K562 (cell line): Measurements from ENCODE around the gene GNG14. TPM values are rescaled to one million over a fixed set of nuclear protein-coding genes. Genes with fewer than 3 reads are reported as not detected.

Experiments used
- ATAC-seq: fragments of 200-7000 bp; cut with Tn5 transposase; 3 replicates; pipeline ENCODE4 v1.9.1; 2020; ENCODE audit warnings: moderate library complexity
- BruUV-seq: library from RNA; stranded (reverse); fragments of 400-500 nt; replicated peaks from 2 replicates; lab custom pipeline; 2021; lab: Mats Ljungman, UMichigan
- CTCF ChIA-PET: fragments of 300-600 bp; formaldehyde crosslinking; extraction: SDS; loops from one replicate; lab custom pipeline; 2021; ENCODE audit warnings: low intra/inter-chr PET ratio; lab: Yijun Ruan, JAX
- POLR2A ChIA-PET: fragments of 300-600, 350-650 bp; sonication (Branson Sonifier 250); formaldehyde crosslinking; extraction: SDS; loops from one replicate; lab custom pipeline; 2021; ENCODE audit warnings: antibody characterized with exemption, inconsistent platforms; lab: Yijun Ruan, JAX
- DNase-seq, 4 experiments: peaks; one replicate each; pipeline versions ENCODE4 v3.0.0 to v3.0.0-alpha.2; 2011 to 2018; ENCODE audit warnings: low spot score in 3 of 4, mixed read lengths in 3 of 4; ENCODE audit errors: extremely low read depth in 1 of 4
- FAIRE-seq: peaks from 2 replicates; lab custom pipeline; 2011; peaks lifted over from hg19 to GRCh38; lab: Jason Lieb, UNC
- H2AFZ ChIP-seq: 2 replicates; pipeline ENCODE4 v1.6.0; 2011; ENCODE audit warnings: low read depth, low read length, control low read depth, inconsistent platforms
- H3K27ac ChIP-seq: fragments of 200-600 bp; 3 replicates; pipeline ENCODE4 v1.8.0; 2011; ENCODE audit warnings: low read depth, mild to moderate bottlenecking, control low read depth, inconsistent platforms, low read length, moderate library complexity, mixed read lengths; ENCODE audit errors: extremely low read depth
- H3K27me3 ChIP-seq, 2 experiments: fragments of 300-600 bp in 1 of 2; 2 replicates in 1 of 2; 3 replicates in 1 of 2; pipeline versions ENCODE4 v1.6.0 to v1.8.0; 2011; ENCODE audit warnings: inconsistent platforms in 2 of 2, low read length in 2 of 2, mild to moderate bottlenecking in 1 of 2, mixed read lengths in 1 of 2, moderate library complexity in 1 of 2; ENCODE audit not compliant: control insufficient read depth in 2 of 2, insufficient read depth in 2 of 2
- H3K36me3 ChIP-seq: fragments of 300-600 bp; 3 replicates; pipeline ENCODE4 v1.8.0; 2011; ENCODE audit warnings: mild to moderate bottlenecking, low read length, inconsistent platforms; ENCODE audit not compliant: control insufficient read depth, insufficient read depth
- H3K4me1 ChIP-seq, 2 experiments: fragments of 200-600 bp in 1 of 2; replicated peaks in 1 of 2; 2 replicates in 1 of 2; 3 replicates in 1 of 2; pipeline versions ENCODE4 v1.5.1 to v1.8.0; 2011; ENCODE audit warnings: inconsistent platforms in 2 of 2, low read length in 2 of 2, mild to moderate bottlenecking in 1 of 2, mixed read lengths in 1 of 2, moderate library complexity in 1 of 2; ENCODE audit not compliant: control insufficient read depth in 2 of 2, insufficient read depth in 2 of 2
- H3K4me2 ChIP-seq: 2 replicates; pipeline ENCODE4 v1.6.1; 2011; ENCODE audit warnings: low read length, control low read depth, inconsistent platforms, mixed read lengths; ENCODE audit not compliant: insufficient read depth
- H3K4me3 ChIP-seq: fragments of 200-600 bp; sonication (generic), shearing (Covaris generic); 2 replicates; pipeline ENCODE4 v1.5.1; 2016; ENCODE audit warnings: control low read depth, inconsistent platforms
- H3K79me2 ChIP-seq: fragments of 200-600 bp; 3 replicates; pipeline ENCODE4 v1.8.0; 2011; ENCODE audit warnings: low read length, inconsistent platforms; ENCODE audit not compliant: control insufficient read depth, insufficient read depth
- H3K9ac ChIP-seq, 2 experiments: 2 replicates each; pipeline versions ENCODE4 v1.6.0 to v1.6.1; 2011; ENCODE audit warnings: low read depth in 2 of 2, low read length in 2 of 2, control low read depth in 1 of 2, inconsistent platforms in 1 of 2, mild to moderate bottlenecking in 1 of 2, mixed read lengths in 1 of 2; ENCODE audit not compliant: insufficient read depth in 1 of 2
- H3K9me1 ChIP-seq: one replicate; pipeline ENCODE4 v1.6.0; 2011; ENCODE audit warnings: inconsistent platforms, mild to moderate bottlenecking, low read length, moderate library complexity; ENCODE audit not compliant: control insufficient read depth, insufficient read depth
- H3K9me3 ChIP-seq: replicated peaks from 2 replicates; pipeline ENCODE4 v1.5.1; 2011; ENCODE audit warnings: low read depth, low read length, inconsistent platforms; ENCODE audit not compliant: control insufficient read depth, insufficient read depth
- H4K20me1 ChIP-seq: replicated peaks from 2 replicates; pipeline ENCODE4 v1.6.1; 2011; ENCODE audit warnings: low read length, inconsistent platforms, mixed read lengths; ENCODE audit not compliant: control insufficient read depth, insufficient read depth
- BCL6 ChIP-seq: fragments of 250-450 bp; sonication (Bioruptor Pico); IDR thresholded peaks from 2 replicates; pipeline ENCODE4 v1.4.0; 2020
- CHD1 ChIP-seq: fragments of 200-600 bp; sonication (generic); IDR thresholded peaks from one replicate; pipeline ENCODE4 v1.6.1; 2012; ENCODE audit warnings: mild to moderate bottlenecking, moderate library complexity, low read length, inconsistent platforms
- FIP1L1 ChIP-seq: fragments of 200-400 bp; formaldehyde crosslinking; IDR thresholded peaks from 2 replicates; pipeline ENCODE4 v1.6.1; 2018; ENCODE audit warnings: mild to moderate bottlenecking, low read depth, low read length; ENCODE audit not compliant: poor library complexity, severe bottlenecking
- FOXO4 ChIP-seq: fragments of 450-650 bp; formaldehyde crosslinking; IDR thresholded peaks from 2 replicates; pipeline ENCODE4 v1.4.0; 2020; ENCODE audit warnings: mild to moderate bottlenecking, moderate library complexity
- GATAD2B ChIP-seq: fragments of 450-650 bp; IDR thresholded peaks from 2 replicates; pipeline ENCODE4 v1.6.1; 2017; ENCODE audit warnings: mild to moderate bottlenecking, borderline replicate concordance
- HOMEZ ChIP-seq: fragments of 250-450 bp; sonication (Bioruptor Pico); IDR thresholded peaks from 2 replicates; pipeline ENCODE4 v1.4.0; 2020; ENCODE audit warnings: mild to moderate bottlenecking, moderate library complexity
- KAT8 ChIP-seq: fragments of 450-650 bp; IDR thresholded peaks from 2 replicates; pipeline ENCODE4 v1.6.1; 2016; ENCODE audit warnings: low read depth, mild to moderate bottlenecking
- POU5F1 ChIP-seq: fragments of 150-350 bp; IDR thresholded peaks from 2 replicates; pipeline ENCODE4 v1.6.1; 2014; ENCODE audit warnings: borderline replicate concordance, low read length, low read depth, mild to moderate bottlenecking; ENCODE audit not compliant: partially characterized antibody
- TOE1 ChIP-seq, 2 experiments: fragments of 450-650 bp in 1 of 2; sonication (generic) in 1 of 2; formaldehyde crosslinking in 1 of 2; IDR thresholded peaks; 2 replicates each; pipeline versions ENCODE4 v1.7.1 to v1.8.0; 2016 to 2022; ENCODE audit warnings: borderline replicate concordance in 2 of 2, mild to moderate bottlenecking in 2 of 2, antibody characterized with exemption in 1 of 2, inconsistent platforms in 1 of 2, low read depth in 1 of 2, missing genetic modification reagents in 1 of 2, moderate library complexity in 1 of 2
- USF2 ChIP-seq: sonication (generic); formaldehyde crosslinking; IDR thresholded peaks from 2 replicates; pipeline ENCODE4 v1.5.0; 2020; ENCODE audit warnings: missing genetic modification reagents
- ZNF436 ChIP-seq: fragments of 250-450, 450-650 bp; sonication (Bioruptor Pico); formaldehyde crosslinking; IDR thresholded peaks from 2 replicates; pipeline ENCODE4 v1.7.0; 2020; ENCODE audit warnings: mild to moderate bottlenecking
- WGBS: fragments of 100-300 bp; shearing (Covaris generic); methylation state at CpG from one replicate; pipeline ENCODE4 v1.1.6; 2016; ENCODE audit warnings: low coverage, mixed read lengths; ENCODE audit not compliant: insufficient coverage; ENCODE audit errors: missing lambda C conversion rate; 5-methylcytosine and 5-hydroxymethylcytosine counted together
- in situ Hi-C: fragments of 300-500 bp; cut with MboI; formaldehyde crosslinking; loops from 4 replicates; pipeline ENCODE4 v1.15.0; 2018; ENCODE audit warnings: inconsistent platforms, mixed read lengths
- intact Hi-C: fragments of 100-400 bp; cut with micrococcal nuclease; formaldehyde crosslinking; loops from 2 replicates; pipeline ENCODE4 v1.14.2; 2022
- polyA plus RNA-seq, 8 experiments: library from polyadenylated mRNA; depleted of rRNA in 4 of 8; stranded (reverse) in 5 of 8; unstranded in 3 of 8; fragments of >200 nt; fragmentation: Nextera tagmentation in 2 of 8; fragmentation: Illumina TruSeq in 1 of 8; extraction: Ambion mirVana in 2 of 8; extraction: Trizol in 1 of 8; gene quantifications; 2 replicates each; pipeline versions ENCODE4 v1.2.1 to v1.2.3, GENCODE V29; 2011 to 2014; ENCODE audit warnings: inconsistent platforms in 1 of 8, missing spikeins in 1 of 8
- total RNA-seq, 7 experiments: library from RNA; depleted of rRNA in 6 of 7; stranded (reverse); fragments of >200 nt in 6 of 7; fragmentation: Illumina TruSeq in 2 of 7; extraction: Trizol in 2 of 7; gene quantifications; 2 replicates each; pipeline versions ENCODE4 v1.2.1 to v1.2.3, GENCODE V29; 2011 to 2021; ENCODE audit warnings: low replicate concordance in 1 of 7
- TF ChIP-seq, protein P1 (sequence below), 2 experiments: IDR thresholded peaks in 1 of 2; conservative IDR thresholded peaks in 1 of 2; 2 replicates each; pipeline ENCODE4 v1.6.1; 2016; ENCODE audit warnings: low read depth in 2 of 2, mild to moderate bottlenecking in 1 of 2, missing compliant biosample characterization in 1 of 2, missing genetic modification characterization in 1 of 2, moderate library complexity in 1 of 2

GNG14 gene
- total and polyA plus RNA-seq, 9 of the 15 experiments (the other 6 are each of a cell fraction or from before 2014, with no cell fraction given) = not detected

GRCh38 chr19:12721656-12722565 is 34.1 kb downstream of the GNG14 start:
- Histone ChIP-seq H3K27ac (peak overlapping the region; percentile 87), H3K9ac (peak overlapping the region; percentile 89 to 99), H3K9me3 (no peaks in the 10 kb centered on the region), H3K4me2 (peak overlapping the region; percentile 92), H3K9me1 (peaks cover 3% of the 10 kb centered on the region), H3K36me3 (peaks cover 38% of the 10 kb centered on the region), H3K27me3 (no peaks in the 10 kb centered on the region), H3K79me2 (peaks cover 71% of the 10 kb centered on the region), H3K4me3 (peak overlapping the region; percentile 82), H2AFZ (no peak overlapping the region), H4K20me1 (peaks cover 17% of the 10 kb centered on the region; the same call in 1 of the 2 replicates), H3K4me1 (peaks cover 10 to 47% of the 10 kb centered on the region in 2 experiments; a peak in 3 of 5 replicates)
- no TSS peak for BruUV-seq
- CTCF ChIA-PET = no interaction called here
- in situ Hi-C loops = no loop called here
- peak; percentile 83 to 90 (median 88) for DNase-seq
- FAIRE-seq = no peak
- POLR2A ChIA-PET = interaction anchor here (0.5 to 4.4 kb wide), 12 partner anchors 11 to 1362 kb away, joined by 3 to 50 read pairs (median 4); partner anchors contain the start of genes DHPS, GCDH, GET3 and JUNB
- intact Hi-C loops = no loop called here
- WGBS = under 1% methylated on average over 46 of the region's 65 CpGs
- peak; percentile 74 for ATAC-seq
- TF ChIP-seq, protein P1, sequence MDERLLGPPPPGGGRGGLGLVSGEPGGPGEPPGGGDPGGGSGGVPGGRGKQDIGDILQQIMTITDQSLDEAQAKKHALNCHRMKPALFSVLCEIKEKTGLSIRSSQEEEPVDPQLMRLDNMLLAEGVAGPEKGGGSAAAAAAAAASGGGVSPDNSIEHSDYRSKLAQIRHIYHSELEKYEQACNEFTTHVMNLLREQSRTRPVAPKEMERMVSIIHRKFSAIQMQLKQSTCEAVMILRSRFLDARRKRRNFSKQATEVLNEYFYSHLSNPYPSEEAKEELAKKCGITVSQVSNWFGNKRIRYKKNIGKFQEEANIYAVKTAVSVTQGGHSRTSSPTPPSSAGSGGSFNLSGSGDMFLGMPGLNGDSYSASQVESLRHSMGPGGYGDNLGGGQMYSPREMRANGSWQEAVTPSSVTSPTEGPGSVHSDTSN (CRISPR knock-in tag; IDR thresholded peaks at IDR 0.05; ENCODE audit: low read depth) = no peak
- TF ChIP-seq, protein P1 (tag; conservative IDR thresholded peaks at IDR 0.05; ENCODE audit: low read depth) = no peak
- TF ChIP-seq KAT8 (no peak), POU5F1 (no peak), GATAD2B (0 out of 2 replicates have a peak, but pooled peaks have one; percentile 54), TOE1 (IDR thresholded peaks at IDR 0.05; ENCODE audit: borderline replicate concordance) (no peak), TOE1 (CRISPR knock-in tag; IDR thresholded peaks at IDR 0.05; ENCODE audit: borderline replicate concordance, low read depth) (no peak), HOMEZ (CRISPR knock-in tag) (no peak), FOXO4 (CRISPR knock-in tag) (no peak), FIP1L1 (peak; percentile 30), ZNF436 (no peak), USF2 (CRISPR knock-in tag) (no peak), CHD1 (peak; percentile 66), BCL6 (CRISPR knock-in tag) (no peak)
